ENCODE data around the gene ECE1. TPM values are rescaled to one million over a fixed set of nuclear protein-coding genes. Genes with fewer than 3 reads are reported as not detected.

ECE1 gene
- total RNA-seq, 1 donor, result 32.6 TPM

- Histone ChIP-seq H3K4me2 (ENCODE audit: insufficient read depth, low read length) (no peak overlapping the region), H4K20me1 (ENCODE audit: insufficient read depth, low read length) (no peaks in the 10 kb centered on the region), H3K27ac (ENCODE audit: low read depth, low read length) (peak overlapping the region; percentile 74), H3K36me3 (ENCODE audit: insufficient read depth, low read length) (no peaks in the 10 kb centered on the region), H3K79me2 (ENCODE audit: insufficient read depth, low read length) (peaks cover 21% of the 10 kb centered on the region), H3K9me3 (ENCODE audit: low read depth, low read length) (no peaks in the 10 kb centered on the region), H3K27me3 (ENCODE audit: insufficient read depth, low read length) (no peaks in the 10 kb centered on the region), H3K4me1 (ENCODE audit: insufficient read depth, low read length) (peaks cover 52% of the 10 kb centered on the region), H3K4me3 (ENCODE audit: insufficient read depth, low read length) (no peak overlapping the region), H2AFZ (ENCODE audit: low read length) (no peak overlapping the region)
- TF ChIP-seq, protein P1, sequence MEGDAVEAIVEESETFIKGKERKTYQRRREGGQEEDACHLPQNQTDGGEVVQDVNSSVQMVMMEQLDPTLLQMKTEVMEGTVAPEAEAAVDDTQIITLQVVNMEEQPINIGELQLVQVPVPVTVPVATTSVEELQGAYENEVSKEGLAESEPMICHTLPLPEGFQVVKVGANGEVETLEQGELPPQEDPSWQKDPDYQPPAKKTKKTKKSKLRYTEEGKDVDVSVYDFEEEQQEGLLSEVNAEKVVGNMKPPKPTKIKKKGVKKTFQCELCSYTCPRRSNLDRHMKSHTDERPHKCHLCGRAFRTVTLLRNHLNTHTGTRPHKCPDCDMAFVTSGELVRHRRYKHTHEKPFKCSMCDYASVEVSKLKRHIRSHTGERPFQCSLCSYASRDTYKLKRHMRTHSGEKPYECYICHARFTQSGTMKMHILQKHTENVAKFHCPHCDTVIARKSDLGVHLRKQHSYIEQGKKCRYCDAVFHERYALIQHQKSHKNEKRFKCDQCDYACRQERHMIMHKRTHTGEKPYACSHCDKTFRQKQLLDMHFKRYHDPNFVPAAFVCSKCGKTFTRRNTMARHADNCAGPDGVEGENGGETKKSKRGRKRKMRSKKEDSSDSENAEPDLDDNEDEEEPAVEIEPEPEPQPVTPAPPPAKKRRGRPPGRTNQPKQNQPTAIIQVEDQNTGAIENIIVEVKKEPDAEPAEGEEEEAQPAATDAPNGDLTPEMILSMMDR (IDR thresholded peaks at IDR 0.05; ENCODE audit: extremely low read depth, low read depth, low read length), result no peak
- no peak for DNase-seq (ENCODE audit: insufficient read length, low spot score, missing footprints)
Measured at GRCh38 chr1:21318057-21318713, 27.9 kb upstream of the ECE1 start.

DNA sequence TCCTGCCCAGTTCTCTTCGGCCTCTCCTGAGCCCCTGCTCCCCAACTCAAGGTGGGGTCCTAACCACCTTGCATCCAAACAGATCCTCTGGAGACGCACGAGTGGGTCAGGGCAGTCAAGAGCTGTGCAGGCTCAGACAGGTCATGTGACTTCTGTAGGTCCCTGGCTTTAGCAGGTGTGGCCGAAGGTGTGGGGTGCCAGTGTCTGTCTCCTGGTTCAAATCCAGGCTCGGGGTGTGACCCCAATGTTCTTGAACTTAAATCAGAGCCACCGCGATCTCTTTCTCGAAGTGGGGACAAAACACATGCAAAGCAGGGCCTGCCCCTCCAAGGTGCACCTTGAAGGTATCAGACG, 27.4 kb upstream of the ECE1 start:
- no peaks in the 10 kb centered on the region for H3K36me3 ChIP-seq (ENCODE audit: insufficient read depth, low read length)
- peaks cover 52% of the 10 kb centered on the region for H3K4me1 ChIP-seq (ENCODE audit: insufficient read depth, low read length)
- peak overlapping the region; percentile 26 for H3K4me2 ChIP-seq (ENCODE audit: insufficient read depth, low read length)
- no peaks in the 10 kb centered on the region for H3K9me3 ChIP-seq (ENCODE audit: low read depth, low read length)
- H3K79me2 ChIP-seq (ENCODE audit: insufficient read depth, low read length), result peaks cover 24% of the 10 kb centered on the region
- H3K4me3 ChIP-seq (ENCODE audit: insufficient read depth, low read length), result no peak overlapping the region
- H2AFZ ChIP-seq (ENCODE audit: low read length), result peak overlapping the region; percentile 67
- H4K20me1 ChIP-seq (ENCODE audit: insufficient read depth, low read length), result peaks cover 1% of the 10 kb centered on the region
- TF ChIP-seq, protein P1 (IDR thresholded peaks at IDR 0.05; ENCODE audit: extremely low read depth, low read depth, low read length), result no peak
- peak overlapping the region; percentile 74 for H3K27ac ChIP-seq (ENCODE audit: low read depth, low read length)
- no peak for DNase-seq (ENCODE audit: insufficient read length, low spot score, missing footprints)
- H3K27me3 ChIP-seq (ENCODE audit: insufficient read depth, low read length), result no peaks in the 10 kb centered on the region

DNA sequence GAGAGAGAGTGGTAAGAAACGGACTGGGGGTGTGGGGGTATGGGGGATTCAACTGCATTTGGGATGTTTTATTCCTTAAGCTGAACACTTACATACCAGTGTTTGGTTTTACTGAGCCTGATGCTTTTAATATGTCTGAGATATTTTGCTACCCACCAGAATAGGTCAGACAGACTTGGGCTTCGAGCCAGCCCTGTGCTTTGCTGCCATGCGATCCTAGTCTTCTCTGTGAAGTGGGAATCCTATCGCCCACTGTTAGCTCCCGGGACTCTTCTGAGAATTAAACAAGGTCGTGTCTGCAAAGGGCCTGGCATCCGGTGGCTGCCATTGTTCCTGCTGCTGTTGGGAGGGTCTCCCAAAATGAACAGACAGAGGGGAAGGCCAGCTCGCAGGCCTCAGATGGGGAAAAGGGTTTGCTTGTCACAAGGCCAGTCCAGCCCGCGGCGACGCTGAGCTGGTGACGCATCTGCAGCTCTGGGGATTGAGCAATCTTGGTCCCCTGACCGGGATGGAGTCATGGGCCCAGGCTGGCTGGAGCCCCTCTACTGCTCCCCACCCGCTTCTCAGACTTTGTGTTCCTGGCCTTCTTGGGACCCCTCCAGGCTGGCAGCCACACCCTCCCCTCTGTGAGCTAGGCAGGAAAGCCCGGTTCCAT, 26.9 kb upstream of the ECE1 start:
- Histone ChIP-seq H3K27ac (ENCODE audit: low read depth, low read length) (peak overlapping the region; percentile 74), H3K79me2 (ENCODE audit: insufficient read depth, low read length) (peaks cover 24% of the 10 kb centered on the region), H3K4me2 (ENCODE audit: insufficient read depth, low read length) (peak overlapping the region; percentile 26)

More for the DNA sequence above, 26.9 kb upstream of the ECE1 start:
- DNase-seq (ENCODE audit: insufficient read length, low spot score, missing footprints), result peak; percentile 95
- H4K20me1 ChIP-seq (ENCODE audit: insufficient read depth, low read length), result peaks cover 3% of the 10 kb centered on the region
- TF ChIP-seq, protein P1 (IDR thresholded peaks at IDR 0.05; ENCODE audit: extremely low read depth, low read depth, low read length), result no peak
- peak overlapping the region; percentile 67 for H2AFZ ChIP-seq (ENCODE audit: low read length)
- H3K27me3 ChIP-seq (ENCODE audit: insufficient read depth, low read length), result no peaks in the 10 kb centered on the region
- no peak overlapping the region for H3K4me3 ChIP-seq (ENCODE audit: insufficient read depth, low read length)
- H3K9me3 ChIP-seq (ENCODE audit: low read depth, low read length), result no peaks in the 10 kb centered on the region
- no peaks in the 10 kb centered on the region for H3K36me3 ChIP-seq (ENCODE audit: insufficient read depth, low read length)
- H3K4me1 ChIP-seq (ENCODE audit: insufficient read depth, low read length), result peaks cover 49% of the 10 kb centered on the region
